Right renal cortex interstitium (tissue), 3 donors: ENCODE results near the gene HOXD3. TPM values are rescaled to one million over a fixed set of nuclear protein-coding genes. Genes with fewer than 3 reads are reported as not detected.

Experiments used
- DNase-seq, 3 donors: peaks; one replicate each; pipeline ENCODE4 v3.0.0-alpha.2; 2013; ENCODE audit warnings: low read depth in 3 of 3, low spot score in 2 of 3
- polyA plus RNA-seq, 3 donors: library from polyadenylated mRNA; unstranded; fragments of 120-200 nt; gene quantifications; one replicate each; pipeline ENCODE4 v1.2.1, GENCODE V29; 2013; ENCODE audit not compliant: insufficient read length in 3 of 3

HOXD3 gene
- polyA plus RNA-seq, 3 donors, result 20.5 to 21.4 (median 21.2) TPM

- no peak for DNase-seq
Observed at GRCh38 chr2:176202491-176202890, 45.4 kb downstream of the HOXD3 start.

DNA sequence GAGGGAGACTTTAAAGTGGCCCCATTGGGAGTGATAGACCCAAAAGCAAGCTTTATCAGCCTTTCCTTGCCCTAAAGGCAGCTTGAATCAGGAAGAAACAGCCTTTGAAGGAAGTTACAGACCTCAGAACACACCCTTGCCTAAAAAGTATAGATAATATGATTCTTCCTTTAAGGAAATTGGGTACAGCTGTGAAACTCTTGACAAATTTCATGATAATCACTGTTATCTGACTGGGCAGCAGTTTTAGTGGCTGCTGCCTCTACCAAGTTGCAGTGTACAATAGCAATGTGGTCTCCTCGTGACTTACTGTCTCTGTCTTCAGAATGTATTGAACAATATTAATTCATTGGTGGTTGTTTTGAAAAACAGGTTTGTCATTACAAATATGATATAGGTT is 48.0 kb downstream of the HOXD3 start:
- no peak for DNase-seq

- no peak for DNase-seq
Observed at GRCh38 chr2:176206136-176206535, 49.0 kb downstream of the HOXD3 start.

- DNase-seq, result no peak
Observed at GRCh38 chr2:176206682-176207081, 49.6 kb downstream of the HOXD3 start.

DNA sequence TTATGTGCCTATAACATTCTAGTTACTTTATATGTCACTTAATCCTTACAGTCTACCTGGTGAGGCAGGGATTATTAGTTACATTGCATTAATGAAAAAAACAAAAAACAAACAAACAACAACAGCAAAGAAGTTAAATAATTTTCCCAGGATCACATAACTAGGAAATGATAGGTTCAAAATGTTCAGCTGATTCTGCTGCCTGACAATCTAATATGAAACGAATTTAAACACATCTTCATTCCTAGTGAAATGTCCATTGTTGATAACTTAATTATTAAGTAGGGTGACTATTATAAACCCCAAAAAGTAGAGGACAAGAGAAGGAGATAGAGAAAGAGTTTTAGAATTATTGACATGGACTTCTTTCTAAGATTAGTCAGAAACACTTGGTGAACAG is 54.0 kb downstream of the HOXD3 start:
- no peak for DNase-seq

DNA sequence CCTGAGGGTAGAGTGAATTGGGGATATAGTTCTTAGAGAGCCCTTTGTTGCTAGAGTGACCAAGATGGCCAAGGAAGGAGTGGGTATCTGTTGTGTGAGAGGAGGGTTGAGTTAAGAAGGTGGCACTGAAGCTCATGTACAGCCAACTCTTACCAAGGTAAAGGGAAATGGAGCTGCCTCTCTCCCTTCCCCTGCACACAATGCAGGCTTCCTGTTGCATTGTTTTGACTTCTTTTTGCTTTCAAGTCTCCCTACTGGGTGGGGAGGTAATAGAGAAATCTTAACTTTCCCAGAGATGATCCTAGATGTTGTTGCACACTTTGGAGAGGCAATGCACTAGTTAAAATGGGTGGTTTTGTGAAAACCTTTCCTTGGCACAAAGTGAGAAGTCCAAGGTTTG is 55.2 kb downstream of the HOXD3 start:
- DNase-seq, result no peak

DNA sequence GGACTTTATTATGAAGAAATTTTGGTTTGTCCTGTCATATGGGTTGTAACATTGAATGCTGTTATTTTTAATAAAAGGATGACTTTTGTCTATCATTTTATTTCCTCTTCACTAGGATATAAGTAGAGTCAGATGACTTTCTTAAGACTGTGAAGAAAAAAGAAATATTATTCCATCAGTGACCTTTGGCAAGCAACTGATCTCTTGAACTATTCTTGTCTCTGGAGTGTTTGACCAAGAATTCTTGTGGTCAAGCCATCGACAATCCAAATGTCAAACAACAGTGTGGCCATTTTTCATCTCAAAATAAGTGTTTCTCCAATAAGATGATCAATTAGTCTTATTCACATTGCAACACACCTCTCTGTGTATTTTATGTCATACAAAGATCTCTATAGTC is 56.3 kb downstream of the HOXD3 start:
- no peak for DNase-seq

Other genes with a start within 250 kb of the HOXD3 start
- 10 to 100 TPM; 25.6 to 26.3 (median 25.7) TPM for gene LNPK, start 155.0 kb upstream of the HOXD3 start, polyA plus RNA-seq
- gene EVX2, start 73.3 kb upstream of the HOXD3 start, polyA plus RNA-seq, result under 1 TPM in 1 of 3 donors, not detected in 2; 0.04 TPM
- gene HOXD13, start 64.6 kb upstream of the HOXD3 start, polyA plus RNA-seq, result under 1 TPM; 0.11 to 0.17 (median 0.14) TPM
- under 1 TPM; 0.24 to 0.42 (median 0.28) TPM for gene HOXD12, start 57.5 kb upstream of the HOXD3 start, polyA plus RNA-seq
- gene HOXD11, start 50.0 kb upstream of the HOXD3 start, polyA plus RNA-seq, result 10 to 100 TPM; 42.6 to 44.8 (median 43.5) TPM
- gene HOXD10, start 40.5 kb upstream of the HOXD3 start, polyA plus RNA-seq, result 100 to 1,000 TPM; 118 to 155 (median 150) TPM
- gene HOXD9, start 34.6 kb upstream of the HOXD3 start, polyA plus RNA-seq, result 10 to 100 TPM; 56.4 to 63.2 (median 60.0) TPM
- gene HOXD8, start 27.6 kb upstream of the HOXD3 start, polyA plus RNA-seq, result 100 to 1,000 TPM; 193 to 217 (median 215) TPM
- 10 to 100 TPM; 27.8 to 39.2 (median 38.0) TPM for gene HOXD4, start 5.8 kb upstream of the HOXD3 start, polyA plus RNA-seq
- 10 to 100 TPM in 1 of 3 donors, 1 to 10 TPM in 2; 6.9 to 11.3 (median 9.8) TPM for gene HOXD1, start 31.4 kb downstream of the HOXD3 start, polyA plus RNA-seq
- gene MTX2, start 112.1 kb downstream of the HOXD3 start, polyA plus RNA-seq, result 100 to 1,000 TPM; 106 to 116 (median 113) TPM